ENCODE measurements around the gene PNPLA7.

Gene PNPLA7

DNA sequence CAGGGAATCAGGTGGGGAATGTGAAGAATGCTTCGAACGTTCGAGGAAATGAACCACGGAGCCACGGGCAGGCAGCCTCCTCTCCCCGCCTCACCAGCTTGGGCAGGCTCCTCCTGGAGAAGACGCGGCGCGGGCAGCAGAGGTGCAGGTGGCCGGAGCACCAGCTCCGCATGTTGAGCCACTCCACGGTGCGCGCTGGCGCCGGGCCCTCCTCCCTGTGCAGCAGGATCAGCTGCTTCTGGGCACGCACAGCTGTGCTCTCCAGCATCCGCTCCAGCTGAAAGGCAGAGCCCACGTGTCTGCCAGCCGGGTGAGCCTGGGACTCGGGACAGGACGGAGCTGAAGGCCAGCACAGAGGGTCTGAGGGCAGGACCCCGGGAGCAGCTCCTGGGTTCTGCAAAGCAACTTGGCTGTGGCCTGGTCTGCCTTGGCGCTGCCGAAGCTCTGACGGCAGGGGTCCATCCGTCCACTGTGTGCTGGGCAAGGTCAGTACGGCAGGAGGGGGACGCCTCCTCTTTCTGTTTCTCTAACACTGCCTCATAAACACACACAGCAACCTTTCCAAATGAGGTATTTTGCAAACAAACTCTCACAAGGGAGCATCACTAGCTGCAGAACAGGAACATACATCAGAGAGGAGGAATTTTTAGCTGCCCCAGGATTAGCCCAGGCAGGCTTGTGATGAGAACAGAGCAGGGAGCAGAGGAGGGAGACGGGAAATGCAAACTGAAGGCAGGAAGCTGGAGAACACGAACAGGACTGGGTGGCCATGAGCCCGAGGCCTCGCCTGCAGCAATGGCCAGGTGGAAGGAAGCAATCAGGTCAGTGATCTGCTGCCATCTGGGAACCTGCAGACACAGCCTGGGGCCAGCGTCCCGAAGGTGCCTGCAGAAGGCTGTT is 71.0 kb downstream of the PNPLA7 start:
- no peak overlapping the region for H3K4me3 ChIP-seq (ENCODE audit: low read depth, low read length)
- H3K79me2 ChIP-seq = no peaks in the 10 kb centered on the region
- H3K27ac ChIP-seq = no peak overlapping the region
- no peak overlapping the region for H3K4me2 ChIP-seq (ENCODE audit: low read length)
- no peaks in the 10 kb centered on the region for H3K9me3 ChIP-seq (ENCODE audit: control insufficient read depth, low read length)
- H3K4me1 ChIP-seq = no peaks in the 10 kb centered on the region
- H2AFZ ChIP-seq = no peak overlapping the region
- no peaks in the 10 kb centered on the region for H3K36me3 ChIP-seq (ENCODE audit: control insufficient read depth, insufficient read depth, low read length)
- no peaks in the 10 kb centered on the region for H3K27me3 ChIP-seq (ENCODE audit: control insufficient read depth, insufficient read depth, low read length)
- no peak overlapping the region for H3K9ac ChIP-seq
- TF ChIP-seq, protein P1, sequence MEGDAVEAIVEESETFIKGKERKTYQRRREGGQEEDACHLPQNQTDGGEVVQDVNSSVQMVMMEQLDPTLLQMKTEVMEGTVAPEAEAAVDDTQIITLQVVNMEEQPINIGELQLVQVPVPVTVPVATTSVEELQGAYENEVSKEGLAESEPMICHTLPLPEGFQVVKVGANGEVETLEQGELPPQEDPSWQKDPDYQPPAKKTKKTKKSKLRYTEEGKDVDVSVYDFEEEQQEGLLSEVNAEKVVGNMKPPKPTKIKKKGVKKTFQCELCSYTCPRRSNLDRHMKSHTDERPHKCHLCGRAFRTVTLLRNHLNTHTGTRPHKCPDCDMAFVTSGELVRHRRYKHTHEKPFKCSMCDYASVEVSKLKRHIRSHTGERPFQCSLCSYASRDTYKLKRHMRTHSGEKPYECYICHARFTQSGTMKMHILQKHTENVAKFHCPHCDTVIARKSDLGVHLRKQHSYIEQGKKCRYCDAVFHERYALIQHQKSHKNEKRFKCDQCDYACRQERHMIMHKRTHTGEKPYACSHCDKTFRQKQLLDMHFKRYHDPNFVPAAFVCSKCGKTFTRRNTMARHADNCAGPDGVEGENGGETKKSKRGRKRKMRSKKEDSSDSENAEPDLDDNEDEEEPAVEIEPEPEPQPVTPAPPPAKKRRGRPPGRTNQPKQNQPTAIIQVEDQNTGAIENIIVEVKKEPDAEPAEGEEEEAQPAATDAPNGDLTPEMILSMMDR (IDR thresholded peaks at IDR 0.05) = no peak

DNA sequence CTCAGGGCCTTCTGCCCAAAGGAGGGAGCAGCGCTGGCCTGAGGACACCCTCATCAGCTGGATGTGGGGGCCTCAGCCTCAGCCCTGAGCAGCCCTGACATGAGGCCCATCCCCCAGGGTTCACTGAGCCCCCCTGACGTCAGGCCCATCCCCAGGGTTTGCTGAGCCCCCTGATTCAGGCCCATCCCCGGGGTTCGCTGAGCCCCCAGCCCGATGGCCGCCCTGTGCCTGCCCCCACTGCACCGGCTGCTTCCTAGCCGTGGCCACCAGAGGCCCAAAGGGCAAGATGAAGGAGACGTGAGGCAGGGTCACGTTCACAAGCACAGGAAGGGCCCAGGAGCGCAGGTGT is 71.6 kb downstream of the PNPLA7 start:
- Histone ChIP-seq H3K9me3 (ENCODE audit: control insufficient read depth, low read length) (no peaks in the 10 kb centered on the region), H3K4me3 (ENCODE audit: low read depth, low read length) (no peak overlapping the region), H3K9ac (no peak overlapping the region), H3K4me2 (ENCODE audit: low read length) (no peak overlapping the region), H3K27me3 (ENCODE audit: control insufficient read depth, insufficient read depth, low read length) (no peaks in the 10 kb centered on the region), H3K27ac (no peak overlapping the region), H2AFZ (no peak overlapping the region), H3K36me3 (ENCODE audit: control insufficient read depth, insufficient read depth, low read length) (no peaks in the 10 kb centered on the region), H3K79me2 (no peaks in the 10 kb centered on the region), H3K4me1 (no peaks in the 10 kb centered on the region)
- TF ChIP-seq, protein P1 (IDR thresholded peaks at IDR 0.05) = no peak

DNA sequence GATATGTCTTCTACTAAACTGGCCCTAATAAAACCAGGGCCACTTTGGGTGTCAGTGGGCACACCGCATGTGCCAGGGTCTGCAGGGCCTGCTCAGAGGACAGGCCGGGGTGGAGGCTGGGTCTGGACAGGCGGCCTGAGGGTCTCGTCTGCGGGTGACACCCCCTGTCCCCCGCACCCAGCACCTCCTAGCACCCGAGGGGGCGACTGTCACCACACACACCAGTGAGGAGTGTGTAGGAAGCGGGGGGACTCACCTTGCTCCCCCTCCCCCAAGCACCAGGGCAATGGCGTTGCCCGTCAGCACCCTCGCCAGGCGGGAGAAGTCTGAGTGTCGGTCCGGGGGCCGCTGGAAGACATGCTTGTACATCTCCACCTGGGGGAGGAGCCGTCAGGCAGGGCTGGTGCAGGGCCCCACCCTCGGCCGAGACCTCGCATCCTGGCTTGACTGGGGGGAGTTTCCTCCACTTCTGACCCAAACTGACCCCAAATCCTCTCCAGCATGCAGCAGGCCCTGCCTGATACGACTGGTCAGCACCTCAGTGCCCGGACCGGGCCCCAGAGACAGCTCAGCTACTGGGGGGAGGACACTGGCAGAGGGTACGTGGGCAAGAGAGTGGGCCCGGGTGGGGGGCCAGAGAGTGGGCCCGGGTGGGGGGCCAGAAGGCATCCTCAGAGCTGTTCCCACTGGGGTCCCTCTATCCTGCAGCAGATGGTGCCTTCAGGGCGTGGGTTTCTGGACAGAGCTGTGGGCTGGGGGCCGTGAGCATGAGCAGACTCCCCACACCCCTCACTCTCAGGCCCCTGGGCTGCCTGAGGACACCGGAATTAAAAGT is 72.2 kb downstream of the PNPLA7 start:
- H3K27ac ChIP-seq = no peak overlapping the region
- H3K4me2 ChIP-seq (ENCODE audit: low read length) = no peak overlapping the region
- H3K4me1 ChIP-seq = no peaks in the 10 kb centered on the region
- no peak overlapping the region for H3K9ac ChIP-seq
- H3K9me3 ChIP-seq (ENCODE audit: control insufficient read depth, low read length) = no peaks in the 10 kb centered on the region
- no peak overlapping the region for H2AFZ ChIP-seq
- H3K4me3 ChIP-seq (ENCODE audit: low read depth, low read length) = no peak overlapping the region
- H3K27me3 ChIP-seq (ENCODE audit: control insufficient read depth, insufficient read depth, low read length) = no peaks in the 10 kb centered on the region
- H3K79me2 ChIP-seq = no peaks in the 10 kb centered on the region
- H3K36me3 ChIP-seq (ENCODE audit: control insufficient read depth, insufficient read depth, low read length) = no peaks in the 10 kb centered on the region
- TF ChIP-seq, protein P1 (IDR thresholded peaks at IDR 0.05) = no peak

DNA sequence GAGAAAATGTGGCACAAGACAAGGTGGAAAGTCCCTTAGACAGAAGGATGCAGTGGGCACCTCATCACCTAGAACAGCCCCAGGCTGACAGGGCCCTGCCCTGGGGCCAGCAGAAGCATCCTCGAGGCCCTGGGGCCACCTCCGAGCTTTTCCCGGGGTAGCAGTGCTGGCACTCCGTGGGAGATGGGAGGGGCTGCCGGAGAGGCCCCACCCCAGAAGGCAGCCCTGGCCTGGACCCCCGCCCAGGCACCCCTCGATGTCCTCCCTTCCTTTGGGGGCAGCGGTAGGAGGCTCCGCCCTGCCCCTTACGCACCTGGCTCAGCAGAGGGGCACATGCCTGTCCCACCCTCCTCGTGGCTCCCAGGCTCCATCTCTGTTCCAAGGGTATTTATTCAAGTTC is 73.3 kb downstream of the PNPLA7 start:
- Histone ChIP-seq H3K4me1 (no peaks in the 10 kb centered on the region), H3K27ac (no peak overlapping the region), H3K9me3 (ENCODE audit: control insufficient read depth, low read length) (no peaks in the 10 kb centered on the region), H3K36me3 (ENCODE audit: control insufficient read depth, insufficient read depth, low read length) (no peaks in the 10 kb centered on the region), H3K27me3 (ENCODE audit: control insufficient read depth, insufficient read depth, low read length) (no peaks in the 10 kb centered on the region), H3K79me2 (no peaks in the 10 kb centered on the region), H3K4me3 (ENCODE audit: low read depth, low read length) (no peak overlapping the region), H3K9ac (no peak overlapping the region), H2AFZ (no peak overlapping the region), H3K4me2 (ENCODE audit: low read length) (no peak overlapping the region)
- TF ChIP-seq, protein P1 (IDR thresholded peaks at IDR 0.05) = no peak

Measured in parathyroid adenoma (tissue), 2 donors.